Activated CD4-positive, alpha-beta T cell treated with anti-CD3 and anti-CD28 coated beads, Interleukin-2, amount 50 U/mL, for 24 hours (primary cell): ENCODE measurements around the gene ACOT12.
"Not testable (repeated sequence)": the region's sequence is repeated elsewhere in the genome, so short reads cannot be mapped to it uniquely, and the experiment has no call there.

Experiments used
- DNase-seq, 2 donors: peaks; one replicate each; pipeline ENCODE4 v3.0.0-alpha.2; 2020; ENCODE audit warnings: low read depth in 1 of 2, low spot score in 1 of 2

ACOT12 gene

DNA sequence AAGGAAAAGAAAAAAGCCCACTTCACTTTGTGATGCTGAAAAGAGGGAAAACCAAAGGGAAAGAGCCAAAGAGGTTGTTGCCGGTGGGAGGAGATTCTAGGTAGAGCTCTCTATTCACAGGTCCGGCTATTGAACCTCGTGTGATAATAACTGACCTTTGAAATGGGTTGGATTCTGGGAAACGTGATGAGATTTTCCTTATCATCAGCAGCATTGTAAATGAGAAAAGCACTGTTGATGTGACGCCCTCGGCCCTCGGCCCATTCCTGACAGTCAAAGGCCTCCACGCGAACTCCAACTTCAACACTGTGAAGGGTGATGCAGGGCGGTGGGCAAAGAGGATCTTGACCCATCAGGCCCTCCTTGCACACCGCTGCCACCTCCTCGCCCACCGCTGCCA, 49.2 kb downstream of the ACOT12 start:
- DNase-seq: no peak

GRCh38 chr5:81338213-81338612, 55.7 kb downstream of the ACOT12 start:
- DNase-seq: not testable (repeated sequence)

- DNase-seq: no peak
Measured at GRCh38 chr5:81337803-81338202, 56.1 kb downstream of the ACOT12 start.

- no peak for DNase-seq
Measured at GRCh38 chr5:81336556-81336955, 57.4 kb downstream of the ACOT12 start.

- no peak for DNase-seq
Measured at GRCh38 chr5:81335946-81336345, 58.0 kb downstream of the ACOT12 start.

GRCh38 chr5:81334304-81335061, 59.5 kb downstream of the ACOT12 start:
- DNase-seq: no peak

DNA sequence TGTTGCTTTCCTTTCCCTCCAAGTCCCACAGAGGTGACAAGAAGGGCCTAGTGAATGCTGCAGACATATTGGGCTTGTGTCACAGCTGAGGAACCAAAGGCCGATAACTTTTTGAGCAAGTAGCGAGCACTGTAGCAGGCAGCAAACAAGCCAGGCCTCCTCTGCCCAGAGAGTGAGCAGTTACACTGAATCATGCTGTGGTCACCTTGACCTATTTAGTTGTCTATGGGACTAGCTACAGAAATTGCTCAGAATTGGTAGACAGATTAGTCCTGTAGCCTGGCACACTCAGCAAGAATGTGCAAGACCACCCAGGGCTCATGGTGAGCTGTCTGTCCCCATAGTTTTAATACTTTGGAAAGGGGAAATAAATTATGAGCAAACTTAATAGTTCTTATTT, 67.4 kb downstream of the ACOT12 start:
- no peak for DNase-seq

- DNase-seq: no peak
Measured at GRCh38 chr5:81317536-81317935, 76.4 kb downstream of the ACOT12 start.

- no peak for DNase-seq
Measured at GRCh38 chr5:81316571-81316970, 77.4 kb downstream of the ACOT12 start.

DNA sequence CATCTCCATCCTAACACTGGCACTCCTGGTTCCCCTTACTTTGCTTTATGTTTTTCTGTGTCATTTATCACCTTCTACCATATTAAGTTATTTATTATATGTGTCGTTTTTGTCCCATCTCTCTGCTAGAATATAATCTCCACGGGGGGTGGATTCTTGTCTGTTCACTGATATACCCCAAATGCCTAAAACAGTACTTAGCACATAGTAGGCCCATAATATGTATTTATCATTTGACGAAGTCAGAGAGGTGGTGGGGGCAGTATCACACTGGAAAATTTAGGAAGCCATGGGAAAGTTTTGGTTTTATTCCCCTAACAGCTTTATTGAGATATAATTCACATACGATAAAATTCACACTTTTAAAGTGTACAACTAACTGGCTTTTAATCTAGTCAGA, 78.1 kb downstream of the ACOT12 start:
- DNase-seq: no peak

DNA sequence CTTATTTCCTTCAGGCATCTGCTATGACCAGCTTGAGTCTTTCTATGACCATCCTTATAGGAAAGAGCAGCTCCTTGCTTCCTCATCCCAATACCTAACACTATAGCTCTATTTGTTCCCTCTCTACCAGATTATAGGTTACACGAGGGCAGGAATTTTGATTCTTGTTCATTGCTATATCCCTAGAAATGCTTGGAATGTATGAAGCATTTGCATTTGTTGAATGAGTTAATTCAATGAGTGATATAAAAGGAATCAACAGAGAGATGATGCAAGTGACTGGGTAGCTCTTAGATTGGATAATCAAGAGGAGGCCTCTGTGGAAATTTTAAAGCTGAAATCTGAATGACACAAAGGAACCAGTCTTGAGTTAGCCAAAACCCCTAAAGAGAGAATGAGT, 78.6 kb downstream of the ACOT12 start:
- DNase-seq: no peak

- DNase-seq: no peak
Measured at GRCh38 chr5:81314581-81314980, 79.4 kb downstream of the ACOT12 start.

DNA sequence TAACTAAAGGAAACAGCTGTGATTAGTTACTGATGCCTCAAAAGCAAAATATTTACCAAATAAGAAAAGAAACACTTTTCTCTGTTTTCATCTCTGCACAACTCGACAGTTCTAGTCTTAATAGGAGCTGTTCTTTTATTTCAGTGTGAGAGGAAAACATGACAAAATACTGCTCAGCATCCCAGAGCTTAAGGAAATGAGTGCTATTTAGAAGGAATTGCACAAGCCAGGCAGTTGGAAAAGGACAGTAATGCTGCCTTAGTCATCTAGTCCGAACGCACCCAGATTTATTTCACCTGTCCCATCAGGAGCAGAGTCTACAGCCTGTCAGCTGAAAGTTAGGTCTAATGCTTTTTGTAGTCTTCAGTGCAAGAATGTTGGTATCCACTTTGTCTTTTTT, 80.2 kb downstream of the ACOT12 start:
- no peak for DNase-seq

GRCh38 chr5:81313278-81313677, 80.7 kb downstream of the ACOT12 start:
- DNase-seq: no peak

- DNase-seq: no peak
Measured at GRCh38 chr5:81310402-81311063, 83.4 kb downstream of the ACOT12 start.

DNA sequence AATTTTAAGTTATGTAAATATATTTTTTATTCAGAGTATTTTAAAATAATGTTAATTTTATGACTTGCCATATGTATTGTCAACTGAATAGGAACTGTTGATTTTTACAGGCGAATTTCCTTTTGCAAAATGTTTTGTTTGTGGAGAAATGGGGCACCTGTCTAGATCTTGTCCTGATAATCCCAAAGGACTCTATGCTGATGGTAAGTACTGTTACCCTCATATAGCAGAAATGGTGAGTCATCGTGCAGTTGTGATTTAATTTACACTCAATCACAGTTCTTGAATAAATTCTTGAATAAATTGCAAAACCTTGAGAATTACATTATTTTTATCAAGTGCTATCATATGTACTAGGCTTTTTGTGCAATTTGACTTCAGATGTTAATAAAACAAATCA, 85.1 kb downstream of the ACOT12 start:
- DNase-seq: no peak

- DNase-seq: no peak
Measured at GRCh38 chr5:81305785-81306184, 88.1 kb downstream of the ACOT12 start.

GRCh38 chr5:81303563-81303962, 90.4 kb downstream of the ACOT12 start:
- no peak for DNase-seq

GRCh38 chr5:81302596-81302995, 91.3 kb downstream of the ACOT12 start:
- no peak for DNase-seq

GRCh38 chr5:81301271-81302015, 92.5 kb downstream of the ACOT12 start, which contains the start of gene ZCCHC9:
TSS of gene ZCCHC9 (plus strand) at chr5:81301587. CDS start at chr5:81304758, 3,171 bp downstream.
- DNase-seq: peak; percentile 82 to 92

- no peak for DNase-seq
Measured at GRCh38 chr5:81300921-81301270, 93.0 kb downstream of the ACOT12 start.

DNA sequence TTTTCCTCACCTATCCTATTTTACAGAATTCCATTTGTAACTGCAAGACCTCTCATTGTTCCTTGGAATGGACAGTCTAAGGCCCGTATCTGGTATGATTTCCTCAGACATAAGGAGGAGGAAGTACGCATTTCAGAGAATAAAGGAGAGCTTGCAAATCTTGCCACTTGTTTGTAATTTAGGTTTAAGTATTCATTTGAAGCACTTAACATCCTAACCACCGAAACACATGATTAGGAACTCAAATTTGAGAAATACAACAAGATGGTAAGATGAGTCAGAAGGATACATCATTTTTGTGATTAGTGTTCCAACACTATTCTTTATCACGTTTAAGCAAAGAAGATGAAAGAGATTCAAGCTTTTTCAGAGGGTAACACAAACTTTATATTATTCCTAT, 96.4 kb downstream of the ACOT12 start:
- DNase-seq: no peak
